C4-2B (cell line): ENCODE data around the gene MED12L.

Experiments used
- H3K27ac ChIP-seq: fragments of 450-650 bp; 2 replicates; pipeline ENCODE4 v1.5.1; 2017
- ZFX ChIP-seq: fragments of 450-650 bp; IDR thresholded peaks from 2 replicates; pipeline ENCODE4 v1.6.1; 2017
- TF ChIP-seq, protein P1 (sequence below): fragments of 450-650 bp; conservative IDR thresholded peaks from 2 replicates; pipeline ENCODE4 v1.5.1; 2017; ENCODE audit warnings: mild to moderate bottlenecking

Gene MED12L

DNA sequence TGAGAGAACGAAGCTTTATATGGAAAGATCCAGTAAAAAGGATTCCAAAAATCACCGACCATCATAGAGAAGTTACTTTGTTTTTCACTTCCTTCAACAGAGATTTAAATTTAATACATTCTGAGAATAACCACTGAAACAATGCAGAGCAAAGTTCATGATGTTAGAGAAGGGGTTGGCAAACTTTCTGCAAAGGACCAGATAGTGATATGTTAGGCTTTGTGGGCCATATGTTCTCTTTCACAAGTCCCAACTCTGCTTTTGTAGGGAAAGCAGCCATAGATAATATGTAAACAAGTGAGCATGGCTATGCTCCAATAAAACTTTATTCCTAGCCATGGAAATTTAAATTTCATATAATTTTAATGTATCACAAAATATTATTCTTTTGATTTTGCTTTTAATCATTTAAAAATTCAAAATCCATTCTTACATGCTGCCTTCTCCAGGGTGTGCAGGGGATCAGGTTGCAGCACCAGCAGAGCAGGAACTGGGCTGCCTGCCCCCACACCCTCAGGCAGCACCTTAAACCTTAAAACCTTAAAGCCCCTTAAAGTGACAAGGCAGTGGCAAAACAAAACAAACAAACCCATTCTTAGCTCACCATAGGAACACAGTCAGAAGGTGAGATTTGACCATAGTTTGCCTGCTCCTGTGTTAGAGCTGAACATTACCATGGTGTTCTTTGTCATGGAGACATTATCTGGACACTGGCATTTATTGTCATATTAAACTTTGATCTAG, 392.3 kb downstream of the MED12L start:
- H3K27ac ChIP-seq: no peak overlapping the region
- TF ChIP-seq, protein P1, sequence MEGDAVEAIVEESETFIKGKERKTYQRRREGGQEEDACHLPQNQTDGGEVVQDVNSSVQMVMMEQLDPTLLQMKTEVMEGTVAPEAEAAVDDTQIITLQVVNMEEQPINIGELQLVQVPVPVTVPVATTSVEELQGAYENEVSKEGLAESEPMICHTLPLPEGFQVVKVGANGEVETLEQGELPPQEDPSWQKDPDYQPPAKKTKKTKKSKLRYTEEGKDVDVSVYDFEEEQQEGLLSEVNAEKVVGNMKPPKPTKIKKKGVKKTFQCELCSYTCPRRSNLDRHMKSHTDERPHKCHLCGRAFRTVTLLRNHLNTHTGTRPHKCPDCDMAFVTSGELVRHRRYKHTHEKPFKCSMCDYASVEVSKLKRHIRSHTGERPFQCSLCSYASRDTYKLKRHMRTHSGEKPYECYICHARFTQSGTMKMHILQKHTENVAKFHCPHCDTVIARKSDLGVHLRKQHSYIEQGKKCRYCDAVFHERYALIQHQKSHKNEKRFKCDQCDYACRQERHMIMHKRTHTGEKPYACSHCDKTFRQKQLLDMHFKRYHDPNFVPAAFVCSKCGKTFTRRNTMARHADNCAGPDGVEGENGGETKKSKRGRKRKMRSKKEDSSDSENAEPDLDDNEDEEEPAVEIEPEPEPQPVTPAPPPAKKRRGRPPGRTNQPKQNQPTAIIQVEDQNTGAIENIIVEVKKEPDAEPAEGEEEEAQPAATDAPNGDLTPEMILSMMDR: no peak
- TF ChIP-seq ZFX: no peak

DNA sequence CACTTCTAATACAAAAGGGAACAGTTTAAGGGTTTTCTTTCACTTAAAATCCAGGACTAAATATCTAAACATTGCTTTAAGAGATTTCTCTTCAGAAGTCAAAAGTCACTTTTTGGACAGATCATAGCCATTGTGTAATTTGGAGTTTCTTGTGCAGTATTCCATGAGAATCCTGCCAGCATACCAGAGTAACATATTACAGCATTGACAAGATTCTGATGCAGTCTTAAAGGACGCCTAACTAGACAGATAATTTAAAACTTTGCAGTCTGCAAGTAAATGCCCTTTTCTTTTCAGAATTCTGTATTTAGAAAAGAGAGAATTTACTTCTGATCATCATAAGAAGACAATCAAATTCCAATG, 392.9 kb downstream of the MED12L start:
- H3K27ac ChIP-seq: no peak overlapping the region
- no peak for TF ChIP-seq ZFX
- TF ChIP-seq, protein P1: no peak

DNA sequence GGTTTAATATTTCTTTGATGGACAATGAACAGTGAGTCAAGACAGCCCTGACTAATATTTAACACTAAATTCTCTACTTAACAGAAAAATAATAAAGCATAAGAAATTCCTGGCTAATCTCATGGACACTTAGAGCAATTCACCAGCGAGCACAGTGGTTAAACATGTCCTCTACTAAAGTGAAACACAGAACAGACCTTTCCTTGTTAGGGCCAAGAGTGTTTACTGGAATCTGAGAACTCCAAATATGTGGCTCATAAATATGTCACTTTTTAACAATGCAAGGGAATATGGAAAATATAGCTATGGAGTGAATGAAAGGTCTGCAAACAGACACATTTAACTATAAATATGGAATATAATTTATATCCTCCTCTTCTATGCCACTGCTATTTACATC, 394.0 kb downstream of the MED12L start:
- H3K27ac ChIP-seq: no peak overlapping the region
- TF ChIP-seq, protein P1: no peak
- TF ChIP-seq ZFX: no peak

DNA sequence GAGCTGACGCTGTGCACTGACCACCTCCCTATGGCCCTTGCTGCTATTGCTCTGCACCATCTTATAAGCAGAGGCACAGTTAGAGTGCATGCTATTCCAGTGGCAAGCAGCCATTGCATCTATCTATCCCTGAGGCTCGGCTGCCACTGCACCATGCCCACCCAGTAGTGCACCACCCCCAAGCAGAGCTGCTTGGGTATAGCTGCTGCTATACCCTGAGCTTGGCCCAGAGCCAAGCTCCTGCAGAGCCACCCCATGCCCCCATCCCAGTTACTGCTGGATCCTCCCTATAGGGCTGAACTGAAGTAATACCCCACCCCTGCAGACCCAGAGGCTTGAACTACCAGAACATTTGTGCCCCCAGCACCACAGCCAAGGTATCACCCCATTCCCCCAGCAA, 395.0 kb downstream of the MED12L start:
- no peak overlapping the region for H3K27ac ChIP-seq
- TF ChIP-seq, protein P1: no peak
- TF ChIP-seq ZFX: no peak

DNA sequence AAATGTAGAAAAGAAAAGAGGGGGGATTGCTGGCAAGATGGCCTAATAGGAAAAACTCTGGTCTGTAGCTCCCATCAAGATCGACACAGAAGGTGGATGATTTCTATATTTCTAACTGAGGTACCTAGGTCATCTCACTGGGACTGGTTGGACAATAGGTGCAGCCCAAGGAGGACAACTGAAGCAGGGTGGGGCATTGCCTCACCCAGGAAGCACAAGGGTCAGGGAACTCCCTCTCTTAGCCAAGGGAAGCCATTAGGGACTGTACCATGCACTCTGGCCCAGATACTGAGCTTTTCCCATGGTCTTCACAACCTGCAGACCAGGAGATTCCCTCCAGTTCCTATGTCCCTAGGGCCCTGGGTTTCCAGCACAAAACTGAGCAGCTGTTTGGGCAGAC, 398.0 kb downstream of the MED12L start:
- H3K27ac ChIP-seq: no peak overlapping the region
- TF ChIP-seq, protein P1: no peak
- no peak for TF ChIP-seq ZFX

DNA sequence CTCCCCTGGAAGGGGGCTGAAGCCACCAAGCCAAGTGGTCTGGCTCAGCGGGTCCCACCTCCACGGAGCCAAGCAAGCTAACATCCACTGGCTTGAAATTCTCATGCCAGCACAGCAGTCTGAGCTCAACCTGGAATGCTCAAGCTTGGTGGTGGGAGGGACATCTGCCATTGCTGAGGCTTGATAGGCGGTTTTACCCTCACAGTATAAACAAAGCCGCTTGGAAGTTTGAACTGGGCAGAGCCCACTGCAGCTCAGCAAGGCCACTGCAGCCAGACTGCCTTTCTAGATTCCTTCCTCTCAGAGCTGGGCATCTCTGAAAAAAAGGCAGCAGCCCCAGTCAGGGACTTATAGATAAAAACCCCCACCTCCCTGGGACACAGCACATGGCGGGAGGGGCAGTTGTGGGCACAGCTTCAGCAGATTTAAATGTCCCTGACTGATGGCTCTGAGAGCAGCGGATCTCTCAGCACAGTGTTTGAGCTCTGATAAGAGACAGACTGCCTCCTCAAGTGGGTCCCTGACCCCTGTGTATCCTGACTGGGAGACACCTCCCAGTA, 398.6 kb downstream of the MED12L start:
- TF ChIP-seq ZFX: no peak
- TF ChIP-seq, protein P1: no peak

More for the DNA sequence above, 398.6 kb downstream of the MED12L start:
- H3K27ac ChIP-seq: no peak overlapping the region
